ENCODE data around the gene LPGAT1. TPM values are rescaled to one million over a fixed set of nuclear protein-coding genes. Genes with fewer than 3 reads are reported as not detected.
"Not testable (repeated sequence)": the region's sequence is repeated elsewhere in the genome, so short reads cannot be mapped to it uniquely, and the experiment has no call there.

Gene LPGAT1
- polyA plus RNA-seq, 1 donor, result 222 TPM

- H3K4me1 ChIP-seq (ENCODE audit: control insufficient read depth, insufficient read depth, low read length), result no peaks in the 10 kb centered on the region
- no peak overlapping the region for H3K27ac ChIP-seq (ENCODE audit: low read length)
- H3K4me3 ChIP-seq (ENCODE audit: low read length), result no peak overlapping the region
- DNase-seq, result peak; percentile 24 to 47
- WGBS (ENCODE audit: insufficient coverage, low lambda C conversion rate), result no CpG with 5 or more reads among the region's 6 CpGs
- no peaks in the 10 kb centered on the region for H3K36me3 ChIP-seq (ENCODE audit: control insufficient read depth, insufficient read depth, low read length)
- H3K27me3 ChIP-seq (ENCODE audit: control insufficient read depth, insufficient read depth, low read length), result no peaks in the 10 kb centered on the region
- no peaks in the 10 kb centered on the region for H3K9me3 ChIP-seq (ENCODE audit: control insufficient read depth, low read depth, low read length)
These were observed 108.0 kb downstream of the LPGAT1 start for GRCh38 chr1:211722277-211723175.

- not testable (repeated sequence) for DNase-seq; H3K4me3 ChIP-seq (ENCODE audit: low read length); H3K9me3 ChIP-seq (ENCODE audit: control insufficient read depth, low read depth, low read length); H3K4me1 ChIP-seq (ENCODE audit: control insufficient read depth, insufficient read depth, low read length); H3K27ac ChIP-seq (ENCODE audit: low read length); H3K36me3 ChIP-seq (ENCODE audit: control insufficient read depth, insufficient read depth, low read length); H3K27me3 ChIP-seq (ENCODE audit: control insufficient read depth, insufficient read depth, low read length)
- WGBS (ENCODE audit: insufficient coverage, low lambda C conversion rate), result no CpG with 5 or more reads among the region's 4 CpGs
These were observed 114.0 kb downstream of the LPGAT1 start for GRCh38 chr1:211716555-211716954.

- no peak overlapping the region for H3K4me3 ChIP-seq (ENCODE audit: low read length)
- no CpG with 5 or more reads among the region's 2 CpGs for WGBS (ENCODE audit: insufficient coverage, low lambda C conversion rate)
- DNase-seq, result no peak
These were observed 114.6 kb downstream of the LPGAT1 start for GRCh38 chr1:211715971-211716370.

GRCh38 chr1:211714154-211714553 is 116.4 kb downstream of the LPGAT1 start:
- no peak overlapping the region for H3K27ac ChIP-seq (ENCODE audit: low read length)
- H3K27me3 ChIP-seq (ENCODE audit: control insufficient read depth, insufficient read depth, low read length), result no peaks in the 10 kb centered on the region
- no peaks in the 10 kb centered on the region for H3K4me1 ChIP-seq (ENCODE audit: control insufficient read depth, insufficient read depth, low read length)
- H3K36me3 ChIP-seq (ENCODE audit: control insufficient read depth, insufficient read depth, low read length), result no peaks in the 10 kb centered on the region
- no peak for DNase-seq
- no peaks in the 10 kb centered on the region for H3K9me3 ChIP-seq (ENCODE audit: control insufficient read depth, low read depth, low read length)
- WGBS (ENCODE audit: insufficient coverage, low lambda C conversion rate), result no CpG with 5 or more reads among the region's 5 CpGs
- H3K4me3 ChIP-seq (ENCODE audit: low read length), result no peak overlapping the region

More at GRCh38 chr1:211715971-211716370, 114.6 kb downstream of the LPGAT1 start:
- Histone ChIP-seq H3K27ac (ENCODE audit: low read length) (no peak overlapping the region), H3K27me3 (ENCODE audit: control insufficient read depth, insufficient read depth, low read length) (no peaks in the 10 kb centered on the region), H3K9me3 (ENCODE audit: control insufficient read depth, low read depth, low read length) (no peaks in the 10 kb centered on the region), H3K4me1 (ENCODE audit: control insufficient read depth, insufficient read depth, low read length) (no peaks in the 10 kb centered on the region), H3K36me3 (ENCODE audit: control insufficient read depth, insufficient read depth, low read length) (no peaks in the 10 kb centered on the region)

- WGBS (ENCODE audit: insufficient coverage, low lambda C conversion rate), result 100% methylated on average over 3 of the region's 10 CpGs
These were observed 117.3 kb downstream of the LPGAT1 start for GRCh38 chr1:211713231-211713630.

GRCh38 chr1:211711315-211711705 is 119.3 kb downstream of the LPGAT1 start:
- WGBS (ENCODE audit: insufficient coverage, low lambda C conversion rate), result no CpG with 5 or more reads among the region's 4 CpGs
- Histone ChIP-seq H3K4me1 (ENCODE audit: control insufficient read depth, insufficient read depth, low read length) (no peaks in the 10 kb centered on the region), H3K36me3 (ENCODE audit: control insufficient read depth, insufficient read depth, low read length) (no peaks in the 10 kb centered on the region), H3K4me3 (ENCODE audit: low read length) (no peak overlapping the region), H3K9me3 (ENCODE audit: control insufficient read depth, low read depth, low read length) (no peaks in the 10 kb centered on the region), H3K27ac (ENCODE audit: low read length) (no peak overlapping the region), H3K27me3 (ENCODE audit: control insufficient read depth, insufficient read depth, low read length) (no peaks in the 10 kb centered on the region)
- no peak for DNase-seq

More at GRCh38 chr1:211713231-211713630, 117.3 kb downstream of the LPGAT1 start:
- H3K4me3 ChIP-seq (ENCODE audit: low read length), result no peak overlapping the region
- H3K36me3 ChIP-seq (ENCODE audit: control insufficient read depth, insufficient read depth, low read length), result no peaks in the 10 kb centered on the region
- no peaks in the 10 kb centered on the region for H3K4me1 ChIP-seq (ENCODE audit: control insufficient read depth, insufficient read depth, low read length)
- H3K27me3 ChIP-seq (ENCODE audit: control insufficient read depth, insufficient read depth, low read length), result no peaks in the 10 kb centered on the region
- H3K9me3 ChIP-seq (ENCODE audit: control insufficient read depth, low read depth, low read length), result no peaks in the 10 kb centered on the region
- DNase-seq, result no peak
- H3K27ac ChIP-seq (ENCODE audit: low read length), result no peak overlapping the region

GRCh38 chr1:211710566-211711314 is 119.8 kb downstream of the LPGAT1 start:
- H3K4me1 ChIP-seq (ENCODE audit: control insufficient read depth, insufficient read depth, low read length), result no peaks in the 10 kb centered on the region
- WGBS (ENCODE audit: insufficient coverage, low lambda C conversion rate), result 92% methylated on average over 2 of the region's 6 CpGs
- H3K9me3 ChIP-seq (ENCODE audit: control insufficient read depth, low read depth, low read length), result no peaks in the 10 kb centered on the region
- H3K4me3 ChIP-seq (ENCODE audit: low read length), result no peak overlapping the region
- no peak overlapping the region for H3K27ac ChIP-seq (ENCODE audit: low read length)
- DNase-seq, result no peak
- no peaks in the 10 kb centered on the region for H3K27me3 ChIP-seq (ENCODE audit: control insufficient read depth, insufficient read depth, low read length)
- no peaks in the 10 kb centered on the region for H3K36me3 ChIP-seq (ENCODE audit: control insufficient read depth, insufficient read depth, low read length)

GRCh38 chr1:211708926-211709325 is 121.6 kb downstream of the LPGAT1 start:
- WGBS (ENCODE audit: insufficient coverage, low lambda C conversion rate), result 100% methylated on average over 2 of the region's 4 CpGs
- Histone ChIP-seq H3K36me3 (ENCODE audit: control insufficient read depth, insufficient read depth, low read length) (no peaks in the 10 kb centered on the region), H3K27me3 (ENCODE audit: control insufficient read depth, insufficient read depth, low read length) (no peaks in the 10 kb centered on the region), H3K4me1 (ENCODE audit: control insufficient read depth, insufficient read depth, low read length) (no peaks in the 10 kb centered on the region), H3K4me3 (ENCODE audit: low read length) (no peak overlapping the region), H3K9me3 (ENCODE audit: control insufficient read depth, low read depth, low read length) (no peaks in the 10 kb centered on the region), H3K27ac (ENCODE audit: low read length) (no peak overlapping the region)
- no peak for DNase-seq

GRCh38 chr1:211708006-211708405 is 122.6 kb downstream of the LPGAT1 start:
- H3K27ac ChIP-seq (ENCODE audit: low read length), result no peak overlapping the region
- no peak for DNase-seq
- no peaks in the 10 kb centered on the region for H3K27me3 ChIP-seq (ENCODE audit: control insufficient read depth, insufficient read depth, low read length)
- H3K36me3 ChIP-seq (ENCODE audit: control insufficient read depth, insufficient read depth, low read length), result no peaks in the 10 kb centered on the region
- no peak overlapping the region for H3K4me3 ChIP-seq (ENCODE audit: low read length)
- H3K4me1 ChIP-seq (ENCODE audit: control insufficient read depth, insufficient read depth, low read length), result no peaks in the 10 kb centered on the region
- H3K9me3 ChIP-seq (ENCODE audit: control insufficient read depth, low read depth, low read length), result no peaks in the 10 kb centered on the region
- 90% methylated on average over 2 of the region's 6 CpGs for WGBS (ENCODE audit: insufficient coverage, low lambda C conversion rate)

- no peak overlapping the region for H3K4me3 ChIP-seq (ENCODE audit: low read length)
- H3K27ac ChIP-seq (ENCODE audit: low read length), result no peak overlapping the region
- no CpG with 5 or more reads among the region's 6 CpGs for WGBS (ENCODE audit: insufficient coverage, low lambda C conversion rate)
- no peaks in the 10 kb centered on the region for H3K36me3 ChIP-seq (ENCODE audit: control insufficient read depth, insufficient read depth, low read length)
- no peak for DNase-seq
- no peaks in the 10 kb centered on the region for H3K4me1 ChIP-seq (ENCODE audit: control insufficient read depth, insufficient read depth, low read length)
- no peaks in the 10 kb centered on the region for H3K27me3 ChIP-seq (ENCODE audit: control insufficient read depth, insufficient read depth, low read length)
- H3K9me3 ChIP-seq (ENCODE audit: control insufficient read depth, low read depth, low read length), result no peaks in the 10 kb centered on the region
These were observed 125.0 kb downstream of the LPGAT1 start for GRCh38 chr1:211705467-211706091.

Data from large intestine (tissue), 3 donors.